ENCODE data around the gene ATP7B.

The ATP7B gene

GRCh38 chr13:51924756-51925544 is 86.3 kb downstream of the ATP7B start:
- Histone ChIP-seq H3K9ac (ENCODE audit: low read depth, low read length) (no peak overlapping the region), H3K36me3 (ENCODE audit: insufficient read depth, low read length) (no peaks in the 10 kb centered on the region), H3K4me1 (ENCODE audit: control insufficient read depth, insufficient read depth, low read length) (no peaks in the 10 kb centered on the region), H3K4me3 (ENCODE audit: low read length) (no peak overlapping the region), H3K27me3 (ENCODE audit: control insufficient read depth, insufficient read depth, low read length) (peaks cover 12% of the 10 kb centered on the region), H3K4me2 (ENCODE audit: low read length) (no peak overlapping the region), H3K9me3 (replicated peaks; ENCODE audit: low read length) (no peaks in the 10 kb centered on the region)

- no peak overlapping the region for H3K4me3 ChIP-seq (ENCODE audit: low read length)
Observed at GRCh38 chr13:51923983-51924539, 87.2 kb downstream of the ATP7B start.

GRCh38 chr13:51922771-51923480 is 88.3 kb downstream of the ATP7B start:
- Histone ChIP-seq H3K9ac (ENCODE audit: low read depth, low read length) (no peak overlapping the region), H3K4me2 (ENCODE audit: low read length) (no peak overlapping the region), H3K27me3 (ENCODE audit: control insufficient read depth, insufficient read depth, low read length) (peaks cover 12% of the 10 kb centered on the region), H3K36me3 (ENCODE audit: insufficient read depth, low read length) (no peaks in the 10 kb centered on the region), H3K4me1 (ENCODE audit: control insufficient read depth, insufficient read depth, low read length) (no peaks in the 10 kb centered on the region), H3K4me3 (ENCODE audit: low read length) (no peak overlapping the region), H3K9me3 (replicated peaks; ENCODE audit: low read length) (no peaks in the 10 kb centered on the region)

More at GRCh38 chr13:51923983-51924539, 87.2 kb downstream of the ATP7B start:
- H3K36me3 ChIP-seq (ENCODE audit: insufficient read depth, low read length), result no peaks in the 10 kb centered on the region
- H3K9ac ChIP-seq (ENCODE audit: low read depth, low read length), result no peak overlapping the region
- no peak overlapping the region for H3K4me2 ChIP-seq (ENCODE audit: low read length)
- no peaks in the 10 kb centered on the region for H3K9me3 ChIP-seq (replicated peaks; ENCODE audit: low read length)
- peaks cover 12% of the 10 kb centered on the region for H3K27me3 ChIP-seq (ENCODE audit: control insufficient read depth, insufficient read depth, low read length)
- H3K4me1 ChIP-seq (ENCODE audit: control insufficient read depth, insufficient read depth, low read length), result no peaks in the 10 kb centered on the region

GRCh38 chr13:51921790-51922740 is 89.2 kb downstream of the ATP7B start:
- Histone ChIP-seq H3K4me1 (ENCODE audit: control insufficient read depth, insufficient read depth, low read length) (no peaks in the 10 kb centered on the region), H3K9me3 (replicated peaks; ENCODE audit: low read length) (no peaks in the 10 kb centered on the region), H3K36me3 (ENCODE audit: insufficient read depth, low read length) (no peaks in the 10 kb centered on the region), H3K27me3 (ENCODE audit: control insufficient read depth, insufficient read depth, low read length) (peaks cover 18% of the 10 kb centered on the region), H3K9ac (ENCODE audit: low read depth, low read length) (no peak overlapping the region), H3K4me3 (ENCODE audit: low read length) (no peak overlapping the region), H3K4me2 (ENCODE audit: low read length) (no peak overlapping the region)

GRCh38 chr13:51920786-51921185 is 90.5 kb downstream of the ATP7B start:
- H3K4me3 ChIP-seq (ENCODE audit: low read length), result no peak overlapping the region
- H3K27me3 ChIP-seq (ENCODE audit: control insufficient read depth, insufficient read depth, low read length), result peaks cover 18% of the 10 kb centered on the region
- H3K4me2 ChIP-seq (ENCODE audit: low read length), result no peak overlapping the region
- no peaks in the 10 kb centered on the region for H3K36me3 ChIP-seq (ENCODE audit: insufficient read depth, low read length)
- H3K9me3 ChIP-seq (replicated peaks; ENCODE audit: low read length), result no peaks in the 10 kb centered on the region
- H3K9ac ChIP-seq (ENCODE audit: low read depth, low read length), result no peak overlapping the region
- no peaks in the 10 kb centered on the region for H3K4me1 ChIP-seq (ENCODE audit: control insufficient read depth, insufficient read depth, low read length)

GRCh38 chr13:51920267-51920666 is 91.0 kb downstream of the ATP7B start:
- Histone ChIP-seq H3K4me1 (ENCODE audit: control insufficient read depth, insufficient read depth, low read length) (no peaks in the 10 kb centered on the region), H3K4me2 (ENCODE audit: low read length) (no peak overlapping the region), H3K27me3 (ENCODE audit: control insufficient read depth, insufficient read depth, low read length) (peaks cover 18% of the 10 kb centered on the region), H3K4me3 (ENCODE audit: low read length) (no peak overlapping the region), H3K36me3 (ENCODE audit: insufficient read depth, low read length) (no peaks in the 10 kb centered on the region), H3K9ac (ENCODE audit: low read depth, low read length) (no peak overlapping the region), H3K9me3 (replicated peaks; ENCODE audit: low read length) (no peaks in the 10 kb centered on the region)

GRCh38 chr13:51919531-51919930 is 91.7 kb downstream of the ATP7B start:
- no peaks in the 10 kb centered on the region for H3K9me3 ChIP-seq (replicated peaks; ENCODE audit: low read length)
- H3K27me3 ChIP-seq (ENCODE audit: control insufficient read depth, insufficient read depth, low read length), result peaks cover 22% of the 10 kb centered on the region
- H3K4me3 ChIP-seq (ENCODE audit: low read length), result no peak overlapping the region
- no peak overlapping the region for H3K9ac ChIP-seq (ENCODE audit: low read depth, low read length)
- H3K4me1 ChIP-seq (ENCODE audit: control insufficient read depth, insufficient read depth, low read length), result no peaks in the 10 kb centered on the region
- no peak overlapping the region for H3K4me2 ChIP-seq (ENCODE audit: low read length)
- no peaks in the 10 kb centered on the region for H3K36me3 ChIP-seq (ENCODE audit: insufficient read depth, low read length)

- peaks cover 44% of the 10 kb centered on the region for H3K27me3 ChIP-seq (ENCODE audit: control insufficient read depth, insufficient read depth, low read length)
Observed at GRCh38 chr13:51916962-51917361, 94.3 kb downstream of the ATP7B start.

GRCh38 chr13:51916051-51916818 is 95.0 kb downstream of the ATP7B start:
- H3K9me3 ChIP-seq (replicated peaks; ENCODE audit: low read length), result no peaks in the 10 kb centered on the region
- peaks cover 46% of the 10 kb centered on the region for H3K27me3 ChIP-seq (ENCODE audit: control insufficient read depth, insufficient read depth, low read length)
- H3K4me2 ChIP-seq (ENCODE audit: low read length), result no peak overlapping the region
- H3K9ac ChIP-seq (ENCODE audit: low read depth, low read length), result no peak overlapping the region
- no peak overlapping the region for H3K4me3 ChIP-seq (ENCODE audit: low read length)
- no peaks in the 10 kb centered on the region for H3K36me3 ChIP-seq (ENCODE audit: insufficient read depth, low read length)
- H3K4me1 ChIP-seq (ENCODE audit: control insufficient read depth, insufficient read depth, low read length), result no peaks in the 10 kb centered on the region

More at GRCh38 chr13:51916962-51917361, 94.3 kb downstream of the ATP7B start:
- no peak overlapping the region for H3K9ac ChIP-seq (ENCODE audit: low read depth, low read length)
- H3K36me3 ChIP-seq (ENCODE audit: insufficient read depth, low read length), result no peaks in the 10 kb centered on the region
- H3K4me1 ChIP-seq (ENCODE audit: control insufficient read depth, insufficient read depth, low read length), result no peaks in the 10 kb centered on the region
- H3K4me2 ChIP-seq (ENCODE audit: low read length), result no peak overlapping the region
- no peak overlapping the region for H3K4me3 ChIP-seq (ENCODE audit: low read length)
- no peaks in the 10 kb centered on the region for H3K9me3 ChIP-seq (replicated peaks; ENCODE audit: low read length)

- Histone ChIP-seq H3K4me2 (ENCODE audit: low read length) (no peak overlapping the region), H3K4me1 (ENCODE audit: control insufficient read depth, insufficient read depth, low read length) (no peaks in the 10 kb centered on the region), H3K4me3 (ENCODE audit: low read length) (no peak overlapping the region), H3K36me3 (ENCODE audit: insufficient read depth, low read length) (no peaks in the 10 kb centered on the region), H3K9me3 (replicated peaks; ENCODE audit: low read length) (no peaks in the 10 kb centered on the region), H3K27me3 (ENCODE audit: control insufficient read depth, insufficient read depth, low read length) (peaks cover 51% of the 10 kb centered on the region), H3K9ac (ENCODE audit: low read depth, low read length) (no peak overlapping the region)
Observed at GRCh38 chr13:51914137-51914493, 97.1 kb downstream of the ATP7B start.
